MCF 10A (cell line): ENCODE measurements around the gene ASXL3. TPM values are rescaled to one million over a fixed set of nuclear protein-coding genes. Genes with fewer than 3 reads are reported as not detected.

ENCODE experiments used
- BruUV-seq: library from RNA; stranded (reverse); fragments of 400-500 nt; replicated peaks from 2 replicates; lab custom pipeline; 2021; lab: Mats Ljungman, UMichigan
- CTCF ChIA-PET: fragments of 300-600 bp; sonication (Branson Sonifier 250); formaldehyde crosslinking; extraction: SDS; loops from one replicate; lab custom pipeline; 2021; ENCODE audit warnings: antibody characterized with exemption, inconsistent platforms; lab: Yijun Ruan, JAX
- POLR2A ChIA-PET: fragments of 300-600, 350-650 bp; sonication (Branson Sonifier 250); formaldehyde crosslinking; extraction: SDS; loops from one replicate; lab custom pipeline; 2020; ENCODE audit warnings: antibody characterized with exemption, inconsistent platforms; lab: Yijun Ruan, JAX
- DNase-seq: peaks from one replicate; pipeline ENCODE4 v3.0.0-alpha.2; 2018; ENCODE audit not compliant: unreplicated experiment
- H3K27ac Mint-ChIP-seq: one replicate; pipeline ENCODE4 v1.8.0; 2022; ENCODE audit warnings: mild to moderate bottlenecking, low read depth, mixed read lengths; ENCODE audit not compliant: unreplicated experiment
- H3K27me3 Mint-ChIP-seq: one replicate; pipeline ENCODE4 v1.8.0; 2022; ENCODE audit warnings: mixed read lengths; ENCODE audit not compliant: insufficient read depth, unreplicated experiment
- H3K36me3 Mint-ChIP-seq: one replicate; pipeline ENCODE4 v1.8.0; 2022; ENCODE audit warnings: mild to moderate bottlenecking, moderate library complexity, mixed read lengths; ENCODE audit not compliant: insufficient read depth, unreplicated experiment
- H3K4me1 Mint-ChIP-seq: one replicate; pipeline ENCODE4 v1.8.0; 2022; ENCODE audit warnings: mixed read lengths; ENCODE audit not compliant: insufficient read depth, unreplicated experiment
- H3K4me3 Mint-ChIP-seq: one replicate; pipeline ENCODE4 v1.8.0; 2022; ENCODE audit warnings: mild to moderate bottlenecking, moderate library complexity, mixed read lengths; ENCODE audit not compliant: unreplicated experiment
- H3K9me3 Mint-ChIP-seq: one replicate; pipeline ENCODE4 v1.8.0; 2022; ENCODE audit warnings: mixed read lengths; ENCODE audit not compliant: unreplicated experiment
- intact Hi-C: fragments of 100-400 bp; cut with micrococcal nuclease; formaldehyde crosslinking; loops from 2 replicates; pipeline ENCODE4 v1.14.1; 2022
- total RNA-seq: library from RNA; stranded (reverse); gene quantifications from 2 replicates; pipeline ENCODE4 v1.2.3, GENCODE V29; 2022
- TF ChIP-seq, protein P1 (sequence below): fragments of 200-600 bp; IDR thresholded peaks from one replicate; pipeline ENCODE4 v1.8.0; 2022; ENCODE audit warnings: antibody characterized with exemption, mild to moderate bottlenecking; ENCODE audit not compliant: unreplicated experiment

ASXL3 gene
- total RNA-seq, 1 experiment from 2014 or later = not detected

DNA sequence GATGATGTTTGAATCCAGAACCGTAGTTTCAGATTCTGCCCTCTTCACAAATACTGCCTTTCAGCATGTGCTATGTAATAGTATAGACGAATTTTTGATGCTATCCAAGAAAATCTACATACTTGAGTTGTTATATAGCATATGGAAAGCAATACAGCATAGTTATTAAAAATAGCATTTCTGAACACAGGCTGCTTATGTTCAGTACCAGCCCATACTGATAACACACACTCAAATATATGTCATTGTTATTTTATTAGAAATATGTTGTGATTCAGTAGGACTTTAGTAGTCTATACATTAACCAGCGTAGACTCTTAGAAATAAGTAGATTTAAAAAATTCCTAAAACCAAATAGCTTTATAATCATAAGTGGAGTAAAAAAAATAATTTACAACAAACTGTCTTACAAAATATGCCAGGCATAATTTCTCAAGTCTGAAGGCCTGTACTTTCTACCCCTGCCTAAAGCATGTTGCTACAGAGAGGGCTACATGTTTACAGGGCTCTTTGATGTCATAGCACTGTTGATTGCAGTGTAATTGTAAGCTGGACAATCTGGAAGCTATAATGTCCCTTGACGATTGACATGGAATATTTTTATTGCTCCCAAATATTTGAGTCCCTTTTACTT is 86.3 kb downstream of the ASXL3 start:
- TF ChIP-seq, protein P1, sequence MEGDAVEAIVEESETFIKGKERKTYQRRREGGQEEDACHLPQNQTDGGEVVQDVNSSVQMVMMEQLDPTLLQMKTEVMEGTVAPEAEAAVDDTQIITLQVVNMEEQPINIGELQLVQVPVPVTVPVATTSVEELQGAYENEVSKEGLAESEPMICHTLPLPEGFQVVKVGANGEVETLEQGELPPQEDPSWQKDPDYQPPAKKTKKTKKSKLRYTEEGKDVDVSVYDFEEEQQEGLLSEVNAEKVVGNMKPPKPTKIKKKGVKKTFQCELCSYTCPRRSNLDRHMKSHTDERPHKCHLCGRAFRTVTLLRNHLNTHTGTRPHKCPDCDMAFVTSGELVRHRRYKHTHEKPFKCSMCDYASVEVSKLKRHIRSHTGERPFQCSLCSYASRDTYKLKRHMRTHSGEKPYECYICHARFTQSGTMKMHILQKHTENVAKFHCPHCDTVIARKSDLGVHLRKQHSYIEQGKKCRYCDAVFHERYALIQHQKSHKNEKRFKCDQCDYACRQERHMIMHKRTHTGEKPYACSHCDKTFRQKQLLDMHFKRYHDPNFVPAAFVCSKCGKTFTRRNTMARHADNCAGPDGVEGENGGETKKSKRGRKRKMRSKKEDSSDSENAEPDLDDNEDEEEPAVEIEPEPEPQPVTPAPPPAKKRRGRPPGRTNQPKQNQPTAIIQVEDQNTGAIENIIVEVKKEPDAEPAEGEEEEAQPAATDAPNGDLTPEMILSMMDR = no peak
- intact Hi-C loops = no loop called here
- POLR2A ChIA-PET = no interaction called here
- H3K9me3 Mint-ChIP-seq = no peaks in the 10 kb centered on the region
- H3K27me3 Mint-ChIP-seq = peaks cover 60% of the 10 kb centered on the region
- no peaks in the 10 kb centered on the region for H3K4me1 Mint-ChIP-seq
- no peak for DNase-seq
- no peak overlapping the region for H3K27ac Mint-ChIP-seq
- H3K4me3 Mint-ChIP-seq = no peak overlapping the region
- no peaks in the 10 kb centered on the region for H3K36me3 Mint-ChIP-seq
- CTCF ChIA-PET = no interaction called here
- no TSS peak for BruUV-seq

DNA sequence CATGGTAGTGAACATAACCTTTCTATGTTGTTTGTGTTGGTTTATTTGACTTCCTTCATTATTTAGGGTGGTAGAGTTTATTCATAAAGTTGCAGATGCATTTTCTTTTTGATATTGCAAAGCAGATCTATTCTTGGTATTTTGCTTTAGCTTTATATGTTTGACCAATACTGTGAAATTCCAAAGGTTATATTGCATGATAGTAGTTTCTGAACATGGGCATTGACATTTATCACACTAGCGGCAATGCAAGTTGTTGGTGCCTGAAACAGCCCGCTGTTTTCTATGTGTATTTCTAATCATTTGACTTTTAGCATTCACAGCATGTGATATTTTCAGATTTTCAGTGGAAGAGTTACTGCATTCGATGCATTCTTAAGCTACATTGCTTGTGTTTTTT is 87.2 kb downstream of the ASXL3 start:
- no TSS peak for BruUV-seq
- Mint-ChIP-seq H3K27ac (no peak overlapping the region), H3K36me3 (no peaks in the 10 kb centered on the region), H3K4me1 (no peaks in the 10 kb centered on the region), H3K9me3 (no peaks in the 10 kb centered on the region), H3K4me3 (no peak overlapping the region), H3K27me3 (peaks cover 56% of the 10 kb centered on the region)
- TF ChIP-seq, protein P1 = no peak
- ChIA-PET CTCF (no interaction called here), POLR2A (no interaction called here)
- no peak for DNase-seq
- intact Hi-C loops = no loop called here

DNA sequence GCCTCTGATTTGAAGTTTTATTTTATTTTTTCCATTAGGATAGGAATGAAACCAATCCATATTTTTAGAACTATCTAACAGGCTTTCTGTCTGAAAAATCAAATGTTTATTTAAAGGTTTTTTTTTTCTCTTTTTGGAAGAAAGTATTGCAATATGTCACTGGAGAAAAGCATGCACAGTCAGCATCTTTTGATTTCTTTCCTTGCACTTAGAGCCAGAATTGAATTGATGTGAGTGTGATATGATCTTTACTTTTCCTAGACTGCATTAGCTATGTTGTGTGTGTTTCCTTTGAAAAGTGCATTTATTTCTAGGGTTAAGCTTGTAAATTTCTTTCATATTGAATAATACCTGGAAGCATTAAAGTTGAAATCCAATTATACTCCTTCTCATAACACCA is 87.6 kb downstream of the ASXL3 start:
- no peak for DNase-seq
- H3K36me3 Mint-ChIP-seq = no peaks in the 10 kb centered on the region
- POLR2A ChIA-PET = no interaction called here
- no peaks in the 10 kb centered on the region for H3K4me1 Mint-ChIP-seq
- no peaks in the 10 kb centered on the region for H3K9me3 Mint-ChIP-seq
- BruUV-seq = no TSS peak
- CTCF ChIA-PET = no interaction called here
- H3K27me3 Mint-ChIP-seq = peaks cover 52% of the 10 kb centered on the region
- TF ChIP-seq, protein P1 = no peak
- no peak overlapping the region for H3K4me3 Mint-ChIP-seq
- intact Hi-C loops = no loop called here
- no peak overlapping the region for H3K27ac Mint-ChIP-seq

DNA sequence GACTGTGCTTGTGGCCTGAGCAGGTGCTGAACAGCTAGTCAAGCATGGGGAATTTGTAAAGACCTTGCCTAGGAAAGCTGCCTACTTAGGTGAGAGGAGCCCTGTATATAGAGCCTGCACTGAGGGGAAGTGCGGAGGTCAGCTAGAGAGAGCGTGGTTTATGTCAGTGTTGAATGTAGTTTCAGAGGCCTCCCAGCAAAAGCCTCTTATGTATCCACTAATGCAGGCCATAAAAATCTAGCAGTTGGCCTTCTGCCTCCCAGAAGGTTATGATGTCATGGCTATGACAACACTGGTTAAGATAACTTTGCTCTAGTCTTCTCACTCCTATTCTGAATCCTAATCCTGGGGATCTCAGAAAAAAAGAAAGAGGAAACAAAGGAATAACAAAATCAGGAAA is 88.9 kb downstream of the ASXL3 start:
- Mint-ChIP-seq H3K27me3 (peaks cover 52% of the 10 kb centered on the region), H3K9me3 (no peaks in the 10 kb centered on the region), H3K36me3 (no peaks in the 10 kb centered on the region), H3K4me1 (no peaks in the 10 kb centered on the region), H3K27ac (no peak overlapping the region), H3K4me3 (no peak overlapping the region)
- no peak for DNase-seq
- TF ChIP-seq, protein P1 = no peak
- no TSS peak for BruUV-seq
- intact Hi-C loops = no loop called here
- POLR2A ChIA-PET = no interaction called here
- CTCF ChIA-PET = no interaction called here
